Bronchial epithelial cell (primary cell): ENCODE measurements around the gene TCF7L2. TPM values are rescaled to one million over a fixed set of nuclear protein-coding genes. Genes with fewer than 3 reads are reported as not detected.
A peak's percentile ranks its signal among the peaks of the same experiment; 100 is the strongest.

Experiments
- DNase-seq: peaks from one replicate; pipeline ENCODE4 v3.0.0-alpha.2; 2010; ENCODE audit warnings: low read depth
- FAIRE-seq: peaks from 2 replicates; lab custom pipeline; 2011; peaks lifted over from hg19 to GRCh38; lab: Jason Lieb, UNC
- H3K27me3 ChIP-seq: 2 replicates; pipeline ENCODE4 v1.5.1; 2011; ENCODE audit warnings: low read length; ENCODE audit not compliant: control insufficient read depth, insufficient read depth
- H3K36me3 ChIP-seq: 2 replicates; pipeline ENCODE4 v1.5.1; 2011; ENCODE audit warnings: low read length; ENCODE audit not compliant: control insufficient read depth, insufficient read depth
- H3K4me3 ChIP-seq: 2 replicates; pipeline ENCODE4 v1.5.1; 2011; ENCODE audit warnings: mild to moderate bottlenecking, low read depth, low read length, control low read depth
- total RNA-seq: library from RNA; depleted of rRNA; stranded (reverse); fragments of >200 nt; gene quantifications from 2 replicates; pipeline ENCODE4 v1.2.1, GENCODE V29; 2014
- TF ChIP-seq, protein P1 (sequence below): IDR thresholded peaks from 2 replicates; pipeline ENCODE4 v1.5.1; 2011; ENCODE audit warnings: mild to moderate bottlenecking, moderate library complexity, low read length, control low read depth, inconsistent platforms; ENCODE audit not compliant: insufficient read depth, severe bottlenecking

Gene TCF7L2
- total RNA-seq, 1 donor from 2014 or later: 1.1 TPM

DNA sequence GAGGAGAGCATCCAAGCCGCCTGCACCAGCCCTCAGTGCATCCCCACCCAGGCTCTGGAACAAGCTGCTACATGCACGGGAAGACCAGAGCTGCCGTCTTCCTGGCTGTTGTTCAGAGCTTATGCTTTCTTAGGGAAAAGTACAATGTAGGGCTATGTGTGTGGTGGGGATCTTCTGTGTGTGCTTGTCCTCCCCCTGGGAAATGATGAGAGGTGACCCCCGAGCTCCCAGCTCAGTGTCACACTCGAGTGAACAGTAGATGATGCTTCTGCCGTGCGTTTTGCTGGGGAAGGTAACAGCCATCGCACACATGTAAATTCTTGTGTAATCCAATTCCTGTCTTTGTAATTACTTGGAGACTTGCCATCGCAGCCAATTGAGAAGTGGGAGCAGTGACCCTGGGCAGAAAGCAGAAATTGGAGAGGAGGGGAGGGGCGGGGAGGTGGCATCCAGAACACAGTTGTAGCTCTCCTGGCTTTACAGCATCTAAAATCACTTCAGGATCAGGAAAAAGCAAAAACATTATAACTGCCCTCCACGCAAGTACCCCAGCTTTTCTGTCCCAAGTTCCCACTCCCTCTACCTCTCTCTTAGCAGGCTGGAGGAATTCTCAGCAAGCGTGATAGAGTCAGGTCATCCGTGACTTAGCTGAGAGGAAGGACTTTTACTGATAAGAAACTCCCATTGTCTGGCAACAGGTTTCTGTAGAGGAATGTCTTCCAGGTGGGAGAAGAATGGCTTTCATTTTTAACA is 149.6 kb downstream of the TCF7L2 start:
- peak; percentile 79 for DNase-seq
- Histone ChIP-seq H3K4me3 (no peak overlapping the region), H3K36me3 (peaks cover 1% of the 10 kb centered on the region), H3K27me3 (no peaks in the 10 kb centered on the region)
- peak; percentile 58 for FAIRE-seq
- TF ChIP-seq, protein P1, sequence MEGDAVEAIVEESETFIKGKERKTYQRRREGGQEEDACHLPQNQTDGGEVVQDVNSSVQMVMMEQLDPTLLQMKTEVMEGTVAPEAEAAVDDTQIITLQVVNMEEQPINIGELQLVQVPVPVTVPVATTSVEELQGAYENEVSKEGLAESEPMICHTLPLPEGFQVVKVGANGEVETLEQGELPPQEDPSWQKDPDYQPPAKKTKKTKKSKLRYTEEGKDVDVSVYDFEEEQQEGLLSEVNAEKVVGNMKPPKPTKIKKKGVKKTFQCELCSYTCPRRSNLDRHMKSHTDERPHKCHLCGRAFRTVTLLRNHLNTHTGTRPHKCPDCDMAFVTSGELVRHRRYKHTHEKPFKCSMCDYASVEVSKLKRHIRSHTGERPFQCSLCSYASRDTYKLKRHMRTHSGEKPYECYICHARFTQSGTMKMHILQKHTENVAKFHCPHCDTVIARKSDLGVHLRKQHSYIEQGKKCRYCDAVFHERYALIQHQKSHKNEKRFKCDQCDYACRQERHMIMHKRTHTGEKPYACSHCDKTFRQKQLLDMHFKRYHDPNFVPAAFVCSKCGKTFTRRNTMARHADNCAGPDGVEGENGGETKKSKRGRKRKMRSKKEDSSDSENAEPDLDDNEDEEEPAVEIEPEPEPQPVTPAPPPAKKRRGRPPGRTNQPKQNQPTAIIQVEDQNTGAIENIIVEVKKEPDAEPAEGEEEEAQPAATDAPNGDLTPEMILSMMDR: no peak

DNA sequence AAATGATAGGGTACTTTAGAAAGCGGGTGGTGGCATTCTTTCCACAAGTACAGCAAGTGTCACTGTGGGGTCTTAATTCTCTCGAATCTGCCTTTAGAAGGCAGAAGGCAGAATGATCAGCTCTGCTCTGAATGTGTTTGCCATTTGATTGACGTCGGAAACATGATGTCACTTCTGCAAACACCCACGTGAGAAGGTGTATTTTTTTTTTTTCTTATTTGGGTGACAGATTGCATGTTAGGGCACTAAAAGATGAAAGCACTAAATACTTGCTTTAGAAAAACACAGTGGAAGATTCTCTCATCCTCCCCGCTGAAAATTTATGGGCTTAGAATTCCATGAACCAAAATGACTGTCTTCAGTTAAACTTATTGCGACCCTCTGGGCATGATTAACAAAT is 150.2 kb downstream of the TCF7L2 start:
- no peak overlapping the region for H3K4me3 ChIP-seq
- peaks cover 1% of the 10 kb centered on the region for H3K36me3 ChIP-seq
- no peaks in the 10 kb centered on the region for H3K27me3 ChIP-seq
- DNase-seq: peak; percentile 19
- no peak for FAIRE-seq
- TF ChIP-seq, protein P1: no peak

DNA sequence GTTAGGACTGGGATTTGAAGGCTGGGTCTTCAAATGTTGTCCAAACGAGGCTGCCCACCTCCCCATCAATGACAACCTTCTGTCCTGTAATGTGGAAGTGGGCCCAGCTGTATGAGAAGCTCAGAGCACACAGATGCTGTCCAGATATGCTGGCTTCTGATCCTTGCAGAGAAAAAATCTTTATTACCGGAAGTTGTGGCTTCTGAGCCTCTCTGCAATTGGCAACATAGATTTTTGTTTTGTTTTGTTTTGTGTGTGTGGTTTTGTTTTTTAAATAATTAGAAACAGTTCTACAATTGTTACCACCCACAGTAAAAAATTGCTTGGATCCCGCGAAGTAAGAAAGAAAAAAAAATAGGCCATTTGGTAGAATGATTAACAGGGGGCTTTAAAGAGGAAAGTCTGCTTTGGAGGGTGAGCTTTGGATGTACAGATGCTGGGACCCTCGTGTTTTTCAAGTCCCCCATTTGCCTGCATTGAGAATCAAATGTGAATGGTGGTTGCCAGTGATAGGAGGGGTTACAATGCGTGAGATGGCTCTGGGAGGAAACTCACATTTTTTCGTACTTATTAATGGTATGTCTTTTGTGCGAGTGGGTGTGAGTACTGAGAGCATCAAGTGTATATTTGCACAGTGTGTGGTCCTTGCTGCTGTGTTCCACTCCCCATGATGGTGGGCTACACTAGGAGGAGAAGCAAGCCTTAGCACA is 153.2 kb downstream of the TCF7L2 start:
- FAIRE-seq: no peak
- no peak overlapping the region for H3K4me3 ChIP-seq
- DNase-seq: no peak
- TF ChIP-seq, protein P1: no peak
- H3K36me3 ChIP-seq: no peaks in the 10 kb centered on the region
- H3K27me3 ChIP-seq: no peaks in the 10 kb centered on the region

DNA sequence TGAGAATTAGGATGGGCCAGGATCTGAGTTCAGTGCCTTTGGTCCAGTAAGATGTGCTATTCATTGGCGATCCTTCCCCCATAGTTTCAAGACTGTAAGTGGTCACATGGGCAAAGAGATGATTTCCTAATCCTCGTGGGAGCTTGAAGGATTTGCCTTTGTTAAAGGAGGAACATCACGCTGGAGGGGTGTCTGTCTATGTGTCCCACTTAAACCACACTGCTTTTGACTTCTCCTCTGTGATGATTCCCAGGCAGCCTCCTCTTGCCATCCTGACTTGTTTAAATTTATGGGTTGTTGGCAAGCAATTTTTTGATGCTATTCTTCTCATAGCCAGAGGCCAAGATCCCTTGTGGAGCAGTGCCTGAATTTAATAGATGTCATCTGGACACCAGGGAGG is 154.0 kb downstream of the TCF7L2 start:
- H3K4me3 ChIP-seq: no peak overlapping the region
- no peaks in the 10 kb centered on the region for H3K36me3 ChIP-seq
- H3K27me3 ChIP-seq: no peaks in the 10 kb centered on the region
- FAIRE-seq (no peak), DNase-seq (no peak)
- TF ChIP-seq, protein P1: no peak

DNA sequence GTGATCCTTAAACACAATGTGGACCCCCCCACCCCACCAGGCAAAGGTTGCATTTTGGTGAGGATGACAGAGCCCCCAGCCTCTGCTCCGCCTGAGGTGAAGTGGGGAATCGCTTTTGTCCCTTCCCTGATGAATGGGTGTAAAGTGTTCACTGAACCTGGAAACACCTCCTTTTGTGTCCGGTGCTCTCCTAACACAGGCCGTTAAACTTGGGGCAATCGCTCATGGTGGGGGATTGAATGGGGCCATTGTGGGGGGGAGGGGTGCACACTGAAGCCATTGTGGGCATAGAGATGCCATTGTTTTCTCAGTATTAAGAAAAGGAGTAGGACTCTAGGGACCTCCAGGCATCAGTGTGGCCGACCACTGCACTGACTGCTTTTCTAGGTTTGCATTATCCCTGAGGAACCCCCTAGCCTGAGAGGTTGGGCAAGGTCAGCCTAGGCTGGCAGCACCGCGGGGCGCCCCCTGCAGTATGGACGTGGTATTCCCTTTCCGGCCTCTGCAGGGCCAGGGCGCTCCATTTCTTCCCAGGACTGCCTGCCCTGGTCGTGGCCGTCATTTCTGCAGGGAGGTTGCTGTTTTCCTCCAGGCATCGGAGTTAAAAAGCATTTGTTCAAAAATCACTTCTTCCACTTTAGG is 158.3 kb downstream of the TCF7L2 start:
- no peak for FAIRE-seq

More for the DNA sequence above, 158.3 kb downstream of the TCF7L2 start:
- DNase-seq: no peak
- Histone ChIP-seq H3K36me3 (no peaks in the 10 kb centered on the region), H3K27me3 (no peaks in the 10 kb centered on the region), H3K4me3 (no peak overlapping the region)
- TF ChIP-seq, protein P1: peak; percentile 58
